ENCODE results near the gene NPPA.
"Not testable (repeated sequence)": the region's sequence is repeated elsewhere in the genome, so short reads cannot be mapped to it uniquely, and the experiment has no call there.

NPPA gene

DNA sequence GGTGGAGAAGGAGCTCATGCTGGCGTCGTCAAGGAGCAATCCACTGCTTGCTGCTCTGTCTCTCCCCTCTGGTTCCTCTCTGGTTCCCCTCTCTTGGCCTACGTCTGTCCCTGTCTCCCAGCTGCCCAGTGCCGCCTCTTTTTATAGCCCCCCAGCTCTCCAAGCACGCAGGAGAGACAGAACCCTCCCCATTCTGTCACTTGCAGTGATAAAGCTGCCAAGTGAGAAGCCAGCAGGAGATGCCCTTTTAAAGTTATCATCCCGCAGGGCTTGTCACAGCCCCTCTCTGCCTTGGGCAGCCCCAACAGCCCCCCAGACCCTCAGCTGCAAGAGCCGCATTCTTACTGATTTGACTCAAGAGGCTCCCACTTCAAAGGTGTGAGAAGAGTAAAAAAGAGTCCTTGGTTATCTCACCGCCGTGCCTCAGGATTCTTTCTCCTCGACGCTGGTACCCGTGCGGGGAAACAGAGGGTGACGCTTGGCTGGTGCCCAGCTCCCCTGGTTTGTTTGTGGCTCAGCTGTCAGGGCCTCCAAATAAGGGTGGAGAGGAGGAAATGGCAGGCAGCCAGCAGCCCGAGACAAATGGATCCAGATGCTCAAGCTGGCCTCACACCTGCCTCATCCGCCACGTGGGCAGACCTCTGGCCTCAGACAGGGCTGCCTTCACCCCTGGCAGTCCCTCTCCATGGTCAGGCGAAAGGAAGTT lies at the start of gene NPPA:
Gene NPPA (minus strand): TSS at position 117 of the 706 bp plus-strand sequence. CDS start 99 bp downstream, at position 18.
- no peak for DNase-seq

DNA sequence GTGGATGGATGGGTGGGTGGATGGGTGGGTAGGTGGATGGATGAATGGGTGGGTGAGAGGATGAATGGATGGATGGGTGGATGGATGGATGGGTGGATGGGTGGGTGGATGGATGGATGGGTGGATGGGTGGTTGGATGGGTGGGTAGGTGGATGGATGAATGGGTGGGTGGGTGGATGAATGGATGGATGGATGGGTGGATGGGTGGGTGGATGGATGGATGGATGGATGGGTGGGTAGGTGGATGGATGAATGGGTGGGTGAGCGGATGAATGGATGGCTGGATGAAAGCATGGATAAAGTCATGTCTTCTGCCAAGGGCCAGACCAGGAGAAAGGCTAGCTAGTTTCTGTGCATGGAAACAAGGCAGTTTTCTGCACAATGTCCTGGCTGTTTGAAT lies 46.9 kb upstream of the NPPA start:
- not testable (repeated sequence) for DNase-seq

DNA sequence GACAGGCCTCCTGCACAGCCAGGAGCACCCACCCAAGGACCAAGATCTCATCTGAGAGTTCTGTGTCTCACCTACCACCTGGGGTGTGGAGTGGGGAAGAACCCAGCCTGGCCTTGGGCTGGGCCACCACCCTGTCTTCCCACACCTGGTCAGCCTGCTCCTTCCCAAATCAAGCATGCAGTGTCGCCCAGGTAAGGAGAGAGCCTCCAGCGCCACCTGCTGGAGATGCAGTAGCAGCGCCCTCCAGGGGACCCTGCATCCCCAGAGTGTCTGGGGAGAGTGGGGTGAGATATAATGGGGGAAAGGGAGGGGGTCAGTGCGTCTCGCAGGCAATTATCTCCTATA lies 46.3 kb upstream of the NPPA start:
- peak; percentile 8 to 60 for DNase-seq

DNA sequence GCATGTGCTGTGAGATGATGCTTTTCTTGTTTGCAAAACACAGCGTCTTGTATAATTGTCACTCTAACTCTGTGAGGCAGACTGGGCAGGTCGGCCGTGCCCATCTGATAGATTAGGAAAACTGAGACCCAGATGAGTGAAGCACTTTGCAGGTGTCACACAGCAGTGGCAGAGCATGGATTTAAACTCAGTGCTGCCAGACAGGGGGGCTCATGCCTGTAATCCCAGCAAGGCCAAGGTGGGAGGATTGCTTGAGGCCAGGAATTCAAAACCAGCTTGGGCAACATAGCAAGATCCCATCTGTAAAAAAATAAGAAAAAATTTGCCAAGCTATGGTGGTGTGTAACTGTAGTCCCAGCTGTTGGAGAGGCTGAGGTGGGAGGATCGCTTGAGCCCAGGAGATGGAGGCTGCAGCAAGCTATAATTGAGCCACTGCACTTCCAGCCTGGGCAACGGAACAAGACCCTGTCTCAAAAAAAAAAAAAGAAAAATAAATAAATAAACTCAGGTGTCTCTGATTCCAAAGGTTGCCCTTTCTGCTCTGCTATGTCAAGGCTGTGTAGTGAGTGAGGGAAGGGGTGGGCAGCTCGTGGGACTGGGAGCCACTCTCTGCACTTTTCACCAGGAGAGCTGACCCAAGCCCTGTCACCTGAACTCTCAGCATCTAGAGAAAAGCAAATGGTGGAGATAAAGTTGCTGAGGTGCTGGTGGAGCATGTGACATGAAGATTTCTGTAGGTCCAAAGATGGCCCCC lies 44.0 kb upstream of the NPPA start:
- DNase-seq, result no peak

DNA sequence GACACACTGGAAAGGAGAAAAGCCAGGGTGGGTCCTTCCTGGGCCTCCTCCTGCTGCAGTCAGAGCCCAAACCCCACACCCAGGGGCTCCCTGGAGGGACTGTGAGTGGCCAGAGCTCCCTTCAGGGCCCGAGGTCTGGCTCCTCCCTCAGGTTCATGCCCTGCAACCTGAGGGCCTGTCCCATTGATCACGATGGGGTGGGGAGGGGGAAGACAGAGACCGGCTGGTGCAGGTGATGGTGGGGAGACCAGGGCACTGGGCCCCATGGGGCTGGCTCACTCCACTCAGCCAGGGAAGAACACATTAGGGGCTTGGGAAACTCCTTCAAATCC lies 41.3 kb upstream of the NPPA start:
- no peak for DNase-seq

DNA sequence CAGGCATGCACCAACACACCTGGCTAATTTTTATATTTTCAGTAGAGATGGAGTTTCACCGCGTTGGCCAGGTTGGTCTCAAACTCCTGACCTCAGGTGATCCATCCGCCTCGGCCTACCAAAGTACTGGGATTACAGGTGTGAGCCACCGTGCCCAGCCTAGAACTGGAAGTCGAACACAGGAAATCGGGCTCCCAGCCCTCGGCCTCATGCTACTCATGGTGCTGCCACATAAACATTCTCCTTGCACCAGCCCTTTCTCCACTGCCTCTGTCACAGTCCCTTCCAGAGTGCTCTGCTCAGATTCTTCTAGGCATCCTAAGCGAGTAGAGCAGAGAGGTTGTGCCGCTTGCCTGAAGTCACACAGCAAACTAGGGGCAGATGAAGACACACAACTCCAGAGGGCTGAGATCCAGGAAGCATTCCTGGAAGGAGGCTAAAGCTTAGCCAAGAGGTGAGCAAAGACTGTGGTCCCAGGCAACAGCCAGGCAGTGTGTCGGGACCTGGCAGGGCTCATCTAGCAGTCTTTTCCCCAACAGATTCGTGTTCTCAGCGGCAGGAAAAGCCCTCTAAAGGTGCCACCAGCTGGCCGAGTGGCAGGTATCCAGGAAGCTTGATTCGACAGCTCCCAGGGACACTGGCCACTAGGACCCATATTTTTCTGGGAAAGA lies 40.8 kb upstream of the NPPA start:
- DNase-seq, result no peak

DNA sequence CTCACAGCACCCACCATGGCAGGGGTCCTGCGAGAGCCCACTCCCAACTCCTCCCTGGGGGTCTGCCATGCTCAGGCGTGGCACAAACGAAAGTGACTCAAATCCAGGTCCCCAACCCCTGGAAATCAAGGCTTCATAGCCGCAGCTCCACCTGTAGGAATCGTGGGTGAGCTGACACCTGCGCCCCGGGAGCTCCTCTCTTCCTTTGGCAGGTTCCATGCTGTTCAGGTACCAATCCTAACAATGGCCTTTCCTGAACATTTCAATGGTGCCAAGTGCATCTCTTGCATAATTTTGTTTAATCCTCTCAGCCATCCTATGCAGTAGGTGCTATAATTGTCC lies 40.1 kb upstream of the NPPA start:
- DNase-seq, result no peak

DNA sequence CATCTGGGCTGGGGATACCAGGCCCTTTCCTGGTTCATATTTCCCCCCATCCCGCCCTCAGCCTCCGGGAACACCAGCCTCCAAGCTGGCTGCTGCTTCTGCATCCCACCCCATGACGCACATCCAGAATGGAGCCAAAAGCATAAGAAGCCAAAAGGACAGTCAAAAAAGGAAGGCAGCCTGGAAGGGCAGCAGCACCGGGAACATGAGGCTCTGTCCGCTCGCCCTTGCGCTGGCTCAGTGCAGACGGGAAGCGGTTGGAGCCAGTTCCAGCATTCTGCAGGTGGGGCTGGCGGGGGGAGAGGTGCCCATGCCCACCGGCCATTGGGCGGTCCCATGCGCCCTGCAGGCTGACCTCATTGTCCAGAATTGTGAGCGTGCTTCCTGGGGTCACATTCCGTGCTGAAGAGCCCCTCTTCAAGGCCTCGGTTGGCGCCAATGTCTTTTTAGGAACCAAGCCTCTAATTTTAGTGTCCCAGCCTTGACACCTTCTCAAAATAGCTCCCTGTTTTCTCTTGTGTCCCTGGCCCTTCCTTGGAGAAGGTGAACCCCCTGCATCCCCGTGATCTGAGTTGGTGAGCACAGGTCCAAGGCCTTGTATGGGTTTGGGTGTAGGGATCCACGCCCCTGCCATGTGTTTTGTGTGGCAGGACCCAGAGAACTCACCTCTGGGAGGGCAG lies 39.5 kb upstream of the NPPA start:
- no peak for DNase-seq

DNA sequence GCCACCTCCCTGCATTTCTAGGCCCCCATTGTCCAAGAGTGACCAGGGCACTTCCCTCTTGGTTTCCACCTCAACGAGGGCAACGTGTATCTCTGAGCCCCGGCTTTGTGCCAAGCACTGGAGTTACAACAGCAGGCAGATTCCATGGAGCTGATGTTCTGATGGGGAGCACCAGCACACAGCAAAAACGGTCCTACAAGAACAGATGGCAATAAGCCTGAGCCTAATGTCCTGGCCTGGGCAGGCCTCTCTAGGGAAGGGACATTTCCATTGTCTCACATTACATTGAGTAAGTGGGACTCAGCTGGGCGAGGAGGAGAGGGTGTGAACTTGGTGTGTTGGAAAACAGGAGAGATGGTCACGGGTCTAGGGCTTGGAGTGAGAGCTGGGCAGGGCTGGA lies 38.3 kb upstream of the NPPA start:
- DNase-seq, result no peak

DNA sequence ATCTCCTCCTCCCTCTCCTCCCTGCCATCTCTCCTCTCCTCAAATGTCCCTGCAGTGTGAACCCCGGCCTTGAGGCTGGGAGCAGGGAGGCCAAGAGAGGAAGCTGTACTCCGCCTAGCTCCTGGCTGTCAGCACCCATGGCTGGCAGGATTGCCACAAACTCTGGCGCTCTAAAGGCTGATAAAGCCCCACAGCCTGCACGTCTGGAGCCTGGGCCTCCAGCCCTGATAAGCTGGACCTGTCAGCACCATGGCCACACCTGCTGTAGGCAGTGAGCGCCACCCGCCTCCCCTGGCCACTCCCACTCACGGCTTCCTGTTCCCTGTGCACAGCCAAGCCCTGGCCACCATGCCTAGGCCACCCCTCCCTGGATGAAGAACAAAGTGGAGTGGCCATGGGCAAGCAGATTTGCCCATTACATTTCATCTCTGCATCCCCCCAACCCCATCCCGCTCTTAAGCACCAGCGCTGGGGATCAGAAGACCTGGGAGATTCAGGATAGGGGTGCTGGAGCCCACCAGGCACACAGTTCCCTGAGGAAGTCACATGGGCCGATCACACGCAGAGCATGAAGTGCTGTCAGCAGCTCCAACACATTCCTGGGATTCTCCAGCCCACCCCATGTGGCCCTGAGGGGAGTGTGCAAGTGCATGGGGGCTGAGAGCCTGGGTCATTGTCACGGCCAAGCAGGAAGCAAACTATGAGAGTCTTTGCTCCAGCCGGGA lies 35.4 kb upstream of the NPPA start:
- peak in 1 of 2 donors; percentile 8 for DNase-seq

DNA sequence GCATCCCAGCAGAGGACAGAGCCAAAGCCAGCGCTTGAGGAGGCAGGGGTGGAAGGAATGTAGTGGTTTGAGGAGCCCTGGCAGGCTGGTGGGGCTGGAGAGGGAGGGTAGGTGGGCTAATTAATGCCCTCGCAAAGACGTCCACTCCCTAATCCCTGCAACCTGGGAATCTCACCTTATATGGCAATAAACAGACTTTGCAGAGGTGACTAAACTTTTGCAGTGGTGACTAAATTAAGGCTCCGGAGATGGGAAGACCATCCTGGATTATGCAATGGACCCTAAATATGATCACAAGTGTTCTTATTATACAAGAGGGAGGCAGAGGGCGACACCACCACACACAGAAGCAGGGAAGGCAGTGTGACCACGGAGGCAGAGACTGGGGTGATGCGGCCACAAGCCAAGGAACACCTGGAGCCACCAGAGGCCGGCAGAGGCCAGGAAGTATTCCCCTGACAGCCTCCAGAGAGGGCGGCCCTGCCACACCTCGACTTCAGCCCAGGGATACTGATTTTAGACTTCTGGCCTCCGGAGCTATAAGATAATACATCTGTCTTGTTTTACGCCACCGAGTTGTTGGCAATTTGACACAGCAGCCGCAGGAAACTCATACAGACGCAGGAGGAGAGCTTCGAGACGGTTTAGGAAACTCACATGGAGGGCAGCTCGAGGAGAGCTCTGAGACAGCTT lies 34.3 kb upstream of the NPPA start:
- no peak for DNase-seq

DNA sequence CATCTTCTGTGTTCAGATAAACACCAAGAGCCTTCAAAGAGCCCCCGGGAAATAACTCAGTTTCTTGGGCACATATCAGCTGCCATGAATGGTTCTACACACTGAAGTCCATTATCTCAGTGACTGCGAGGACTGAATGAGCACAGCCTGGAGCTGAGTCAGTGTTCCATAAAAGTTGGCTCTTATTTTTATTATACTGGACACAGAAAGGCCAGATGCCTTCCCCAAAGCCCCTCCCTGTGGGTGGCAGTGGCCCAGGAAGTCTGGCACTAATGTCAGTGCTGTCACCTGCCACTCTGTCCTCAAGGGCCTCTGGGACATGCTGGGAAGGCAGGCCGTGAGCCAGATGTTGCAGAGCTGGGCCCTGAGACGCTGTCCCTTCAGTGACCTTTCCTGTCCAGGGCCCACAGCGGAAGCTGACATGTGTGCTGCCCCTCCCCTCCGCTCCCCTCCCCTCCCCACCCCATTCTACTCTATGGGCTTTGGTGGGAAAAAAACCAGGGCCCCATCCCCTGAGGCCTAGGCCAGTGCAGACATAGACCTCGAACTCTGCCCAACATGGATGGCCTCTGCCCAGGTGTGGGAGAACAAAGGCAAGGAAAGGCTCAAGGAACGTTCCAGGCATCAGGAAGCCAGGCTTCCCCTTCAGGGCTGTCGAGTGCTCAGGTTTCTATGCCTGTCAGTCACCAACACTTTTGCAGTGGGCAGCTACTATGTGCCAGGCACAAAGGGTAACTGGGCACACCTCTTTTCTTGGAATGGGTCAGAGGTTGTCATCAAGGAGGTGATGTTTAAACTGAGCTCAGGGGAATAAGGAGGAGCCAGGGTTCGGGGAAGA lies 33.5 kb upstream of the NPPA start:
- DNase-seq, result no peak

DNA sequence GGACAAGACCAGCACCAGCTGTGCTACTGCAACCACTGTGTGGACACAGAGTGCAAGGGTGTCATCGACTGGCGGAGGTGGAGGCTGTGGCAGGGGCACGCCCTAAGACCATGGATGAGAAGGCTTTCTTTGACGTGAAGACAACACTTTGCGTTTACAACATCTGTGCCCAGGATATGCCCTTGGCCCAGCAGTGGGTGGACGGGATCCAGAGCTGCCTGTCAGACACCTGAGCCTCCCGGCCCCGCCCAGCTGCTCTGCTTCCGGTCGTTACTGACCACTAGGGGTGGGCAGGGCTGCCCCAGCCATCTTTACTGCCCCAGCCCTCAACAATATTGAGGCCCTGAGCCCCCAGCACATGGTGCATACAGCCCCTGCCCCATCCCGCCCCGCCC lies 32.6 kb upstream of the NPPA start:
- DNase-seq, result no peak

DNA sequence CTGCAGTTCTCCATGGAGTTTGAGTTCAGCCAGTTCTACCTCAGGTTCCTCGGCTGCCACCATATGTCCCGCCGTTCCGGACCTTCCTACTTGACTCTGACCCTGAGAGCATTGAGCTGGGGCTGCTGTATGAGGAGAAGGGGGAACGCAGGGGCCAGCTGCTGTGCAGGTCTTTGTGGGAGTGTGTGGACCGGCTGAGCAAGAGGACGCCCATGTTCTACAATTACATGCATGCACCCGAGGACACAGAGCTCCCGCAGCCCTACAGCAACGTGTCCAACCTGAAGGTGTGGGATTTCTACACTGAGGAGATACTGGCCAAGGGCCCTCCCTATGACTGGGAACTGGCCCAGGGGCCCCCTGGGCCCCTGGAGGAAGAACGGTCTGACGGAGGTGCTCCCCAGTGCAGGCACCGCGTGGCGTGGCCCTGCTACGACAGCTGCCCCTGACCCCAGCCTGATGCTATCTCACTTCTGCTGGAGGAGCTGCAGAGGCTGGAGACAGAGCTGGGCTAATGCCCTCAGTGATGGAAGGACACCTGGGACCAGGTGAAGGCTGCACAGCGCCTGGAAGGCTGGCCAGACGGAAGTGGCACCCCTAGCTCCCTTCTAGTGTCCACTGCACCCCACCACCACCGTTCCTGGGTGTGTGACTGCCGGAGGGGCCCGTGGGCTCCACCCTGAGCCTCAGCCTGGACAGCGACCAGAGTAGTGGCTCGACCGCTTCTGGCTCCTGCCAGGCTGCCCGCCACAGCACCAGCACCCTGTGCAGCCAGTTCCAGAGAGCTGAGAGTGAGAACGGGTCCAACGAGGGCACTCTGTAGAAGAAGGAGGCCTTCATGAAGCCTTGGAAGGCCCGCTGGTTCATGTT lies 32.0 kb upstream of the NPPA start:
- no peak for DNase-seq

DNA sequence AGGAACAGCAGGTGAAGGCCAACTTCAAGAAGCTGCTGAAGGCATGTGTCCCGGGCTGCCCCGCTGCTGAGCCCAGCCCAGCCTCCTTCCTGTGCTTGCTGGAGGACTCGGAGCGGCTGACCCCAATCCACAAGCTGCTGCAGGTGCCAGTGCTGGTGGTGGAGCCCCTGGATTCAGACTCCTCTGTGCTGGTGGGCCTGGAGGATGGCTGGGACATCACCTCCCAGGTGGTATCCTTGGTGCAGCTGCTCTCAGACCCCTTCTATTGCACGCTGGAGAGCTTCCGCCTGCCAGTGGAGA lies 31.3 kb upstream of the NPPA start:
- no peak for DNase-seq

DNA sequence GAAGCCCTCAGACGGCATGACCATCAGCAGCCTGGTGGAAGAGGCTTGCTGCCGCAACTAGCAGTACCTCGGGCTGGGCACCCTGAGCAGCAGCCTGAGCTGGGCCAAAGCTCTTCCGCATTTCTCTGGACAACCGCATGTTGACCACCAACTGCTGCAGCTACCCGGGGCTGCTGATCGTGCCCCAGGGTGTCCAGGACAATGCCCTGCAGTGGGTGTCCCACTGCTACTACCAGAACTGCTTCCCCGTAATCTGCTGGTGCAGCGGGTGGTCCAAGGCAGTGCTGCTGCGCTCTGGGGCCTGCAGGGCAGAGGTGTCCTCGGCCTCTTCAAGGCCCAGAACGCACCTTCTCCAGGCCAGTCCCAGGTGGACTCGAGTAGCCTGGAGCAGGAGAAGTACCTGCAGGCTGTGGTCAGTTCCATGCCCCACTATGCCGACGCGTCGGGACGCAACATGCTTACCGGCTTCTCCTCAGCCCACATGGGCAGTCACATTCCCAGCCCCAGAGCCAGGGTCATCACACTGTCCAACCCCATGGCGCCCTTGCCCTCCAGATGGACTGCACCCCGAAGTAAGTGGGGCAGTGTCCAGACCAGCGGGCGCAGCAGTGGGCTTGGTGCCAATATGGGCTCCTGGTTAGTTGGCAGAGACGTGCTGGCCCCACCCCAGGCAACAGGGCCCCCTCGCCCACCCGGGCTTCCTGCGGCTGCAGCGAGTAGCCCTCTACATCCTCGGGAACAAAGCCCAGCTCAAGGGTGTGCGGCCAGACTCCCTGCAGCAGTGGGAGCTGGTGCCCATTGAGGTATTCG lies 30.7 kb upstream of the NPPA start:
- DNase-seq, result no peak

DNA sequence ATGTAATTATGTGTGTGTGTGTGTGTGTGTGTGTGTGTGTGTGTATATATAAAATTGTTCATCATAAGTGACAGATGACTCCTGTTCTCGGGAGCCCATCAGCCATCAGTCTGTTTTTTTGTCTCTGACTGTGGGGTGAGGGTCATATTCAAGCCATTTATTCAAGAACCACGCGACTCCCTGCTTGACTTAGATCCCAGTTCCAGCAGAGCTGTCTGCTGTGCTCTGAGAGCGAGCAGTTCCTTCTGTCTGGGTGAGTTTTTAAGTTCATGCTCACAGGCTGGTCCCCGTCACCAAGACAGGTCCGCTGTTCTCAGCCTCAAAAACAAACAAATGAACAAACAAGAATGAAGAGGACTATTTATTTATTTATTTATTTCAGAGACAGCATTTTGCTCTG lies 29.5 kb upstream of the NPPA start:
- DNase-seq, result no peak

DNA sequence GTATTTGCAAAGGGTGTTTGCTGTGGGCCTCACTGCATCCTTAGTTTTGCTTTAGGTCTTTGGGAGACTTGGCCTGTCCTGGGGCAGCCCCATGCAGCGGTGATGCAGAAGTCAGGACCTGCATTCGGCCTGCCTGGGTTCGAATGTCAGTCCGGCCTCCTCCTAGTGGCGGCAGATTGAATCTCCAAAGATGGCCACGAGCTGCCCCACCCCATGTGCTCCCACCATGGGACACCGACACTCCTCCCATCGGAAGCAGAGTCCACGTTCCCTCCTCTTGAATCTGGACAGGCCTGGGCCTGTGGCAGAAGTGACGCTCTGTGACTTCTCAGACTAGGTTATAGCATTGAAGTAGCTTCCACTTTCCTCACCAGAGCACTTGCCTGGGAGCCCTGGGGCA lies 27.5 kb upstream of the NPPA start:
- no peak for DNase-seq

DNA sequence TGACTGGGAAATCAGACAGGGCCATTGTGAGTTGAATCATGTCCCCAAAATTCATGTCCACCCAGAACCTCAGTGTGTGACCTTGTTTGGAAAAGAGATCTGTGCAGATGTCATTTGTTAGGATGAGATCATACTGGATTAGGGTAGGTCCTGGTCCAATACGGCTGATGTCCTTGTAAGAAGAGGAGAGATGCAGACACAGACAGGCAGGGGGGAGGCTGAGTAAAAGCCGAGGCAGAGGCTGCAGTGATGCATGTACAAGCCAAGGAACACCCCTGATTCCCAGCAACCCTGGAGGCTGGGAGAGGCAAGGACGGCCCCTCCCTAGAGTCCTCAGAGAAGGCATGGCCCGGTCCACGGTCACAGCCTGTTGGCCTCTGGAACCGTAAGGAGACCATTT lies 27.0 kb upstream of the NPPA start:
- DNase-seq, result no peak

DNA sequence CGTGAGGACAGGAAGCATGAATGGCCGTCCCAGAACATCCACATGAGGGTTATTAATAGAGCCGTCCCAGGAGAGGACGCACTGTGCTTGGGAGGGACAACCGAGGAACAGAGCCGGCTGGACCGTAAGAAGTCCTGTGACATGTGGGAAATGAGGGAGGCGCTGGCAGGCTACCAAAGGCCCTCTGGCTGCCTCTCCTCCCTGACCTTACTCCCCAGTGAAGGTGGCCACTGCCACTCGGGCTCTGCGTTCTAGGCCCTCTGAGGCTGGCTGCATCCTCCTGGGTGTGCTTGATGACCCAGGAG lies 26.6 kb upstream of the NPPA start:
- no peak for DNase-seq

Data from inflammatory macrophage treated with lipopolysaccharide for 1 hour (primary cell).